GM12864 (cell line): ENCODE data around the gene CDH8.

Experiments used
- DNase-seq: peaks from one replicate; pipeline ENCODE4 v3.0.0-alpha.2; 2011; ENCODE audit warnings: low read depth
- H3K4me3 ChIP-seq: 2 replicates; pipeline ENCODE4 v1.5.1; 2011; ENCODE audit warnings: mild to moderate bottlenecking, low read depth, low read length, control low read depth
- TF ChIP-seq, protein P1 (sequence below): IDR thresholded peaks from 2 replicates; pipeline ENCODE4 v1.5.1; 2011; ENCODE audit warnings: low read depth, mild to moderate bottlenecking, moderate library complexity, low read length, control low read depth, inconsistent platforms; ENCODE audit errors: missing control alignments

CDH8 gene

DNA sequence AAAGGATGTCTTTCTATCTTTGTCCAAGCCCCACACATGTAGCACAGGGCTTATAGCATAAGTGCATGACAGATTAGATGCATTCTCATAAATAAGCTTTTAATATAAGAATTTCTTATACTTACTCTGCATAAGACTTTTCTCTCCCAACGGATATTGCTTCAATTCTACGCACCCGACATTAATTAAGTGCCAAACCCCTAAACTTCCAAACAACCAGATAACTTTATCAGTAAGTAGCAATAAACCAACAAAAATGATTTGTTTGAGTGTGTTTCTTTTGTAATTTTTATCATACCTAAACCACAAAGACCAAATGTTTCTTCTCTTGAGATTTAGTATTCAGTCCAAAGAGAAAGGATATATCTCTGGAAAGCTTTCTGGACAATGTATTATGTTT lies 391.5 kb downstream of the CDH8 start:
- no peak overlapping the region for H3K4me3 ChIP-seq
- TF ChIP-seq, protein P1, sequence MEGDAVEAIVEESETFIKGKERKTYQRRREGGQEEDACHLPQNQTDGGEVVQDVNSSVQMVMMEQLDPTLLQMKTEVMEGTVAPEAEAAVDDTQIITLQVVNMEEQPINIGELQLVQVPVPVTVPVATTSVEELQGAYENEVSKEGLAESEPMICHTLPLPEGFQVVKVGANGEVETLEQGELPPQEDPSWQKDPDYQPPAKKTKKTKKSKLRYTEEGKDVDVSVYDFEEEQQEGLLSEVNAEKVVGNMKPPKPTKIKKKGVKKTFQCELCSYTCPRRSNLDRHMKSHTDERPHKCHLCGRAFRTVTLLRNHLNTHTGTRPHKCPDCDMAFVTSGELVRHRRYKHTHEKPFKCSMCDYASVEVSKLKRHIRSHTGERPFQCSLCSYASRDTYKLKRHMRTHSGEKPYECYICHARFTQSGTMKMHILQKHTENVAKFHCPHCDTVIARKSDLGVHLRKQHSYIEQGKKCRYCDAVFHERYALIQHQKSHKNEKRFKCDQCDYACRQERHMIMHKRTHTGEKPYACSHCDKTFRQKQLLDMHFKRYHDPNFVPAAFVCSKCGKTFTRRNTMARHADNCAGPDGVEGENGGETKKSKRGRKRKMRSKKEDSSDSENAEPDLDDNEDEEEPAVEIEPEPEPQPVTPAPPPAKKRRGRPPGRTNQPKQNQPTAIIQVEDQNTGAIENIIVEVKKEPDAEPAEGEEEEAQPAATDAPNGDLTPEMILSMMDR = no peak
- DNase-seq = no peak

DNA sequence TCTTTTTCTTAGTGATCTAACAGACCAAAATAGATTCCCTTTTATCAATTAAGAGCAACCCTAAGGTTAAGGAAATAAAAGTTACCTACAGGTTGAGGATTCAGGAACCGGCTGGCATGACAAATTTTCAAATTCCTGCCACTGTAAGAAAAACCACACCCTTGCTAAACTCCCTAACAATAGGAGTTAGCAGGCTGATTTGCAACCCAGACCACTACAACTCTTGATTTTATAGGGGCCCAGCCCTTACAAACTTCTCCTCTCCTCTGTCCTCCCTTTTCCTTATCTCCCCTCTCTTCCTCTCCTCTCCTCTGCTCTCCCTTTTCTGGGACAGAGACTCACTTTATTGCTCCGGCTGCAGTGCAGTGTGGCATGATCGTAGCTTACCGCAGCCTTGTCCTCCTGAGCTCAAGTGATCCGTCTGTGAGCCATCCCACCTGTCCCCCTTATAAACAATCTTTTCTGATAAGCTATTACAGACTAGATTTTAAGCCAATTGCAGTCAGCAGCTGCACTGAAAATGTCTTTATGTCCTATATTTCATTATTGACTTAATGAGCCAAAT lies 418.9 kb downstream of the CDH8 start:
- no peak overlapping the region for H3K4me3 ChIP-seq
- no peak for DNase-seq
- TF ChIP-seq, protein P1 = no peak

DNA sequence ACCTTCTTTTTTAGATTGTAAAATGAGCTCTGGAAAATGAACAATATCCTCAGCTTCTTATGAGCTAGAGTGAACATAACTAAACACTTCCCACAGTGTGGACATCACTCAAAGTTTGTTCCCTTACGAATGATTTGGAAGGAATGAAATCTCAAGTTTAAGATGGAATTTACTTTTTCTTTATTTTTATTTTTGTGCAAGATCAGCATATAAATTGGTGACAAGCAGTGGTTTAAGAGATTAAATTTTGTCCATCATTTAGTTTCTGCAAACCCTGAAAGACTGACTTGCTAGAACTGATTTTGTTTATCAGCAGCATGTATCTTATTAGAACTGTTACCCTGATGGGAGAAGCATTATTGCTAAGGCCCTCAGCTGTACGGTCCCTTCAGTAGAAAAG lies 420.1 kb downstream of the CDH8 start:
- TF ChIP-seq, protein P1 = no peak
- no peak for DNase-seq

DNA sequence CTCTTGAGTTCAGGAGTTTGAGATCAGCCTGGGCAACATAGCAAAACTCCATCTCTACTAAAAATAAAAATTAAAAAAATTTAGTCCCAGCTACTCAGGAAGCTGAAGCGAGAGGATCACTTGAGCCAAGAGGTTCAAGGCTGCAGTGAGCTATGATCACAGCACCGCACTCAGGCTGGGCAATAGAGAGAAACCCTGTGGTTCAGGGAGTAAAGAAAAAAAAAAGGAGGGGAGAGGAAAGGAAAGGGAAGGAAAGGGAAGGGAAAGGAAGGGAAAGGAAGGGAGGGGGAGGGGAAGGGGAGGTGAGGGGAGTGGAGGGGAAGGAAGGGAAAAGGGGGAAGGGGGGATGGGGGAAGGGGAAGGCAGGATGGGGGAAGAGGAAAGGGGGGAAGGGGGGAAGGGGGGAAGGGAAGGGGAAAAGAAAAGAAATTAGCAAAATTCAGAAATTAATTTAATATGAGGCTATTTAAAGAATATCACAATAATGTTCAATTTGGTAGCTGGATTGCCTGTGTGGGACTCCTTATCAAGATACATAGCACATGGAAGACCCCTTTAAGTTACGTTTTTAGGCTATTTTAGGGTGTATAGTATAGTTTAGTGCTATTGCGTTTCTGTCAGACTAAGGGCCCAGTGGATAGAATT lies 424.3 kb downstream of the CDH8 start:
- H3K4me3 ChIP-seq = no peak overlapping the region
- TF ChIP-seq, protein P1 = no peak
- DNase-seq = no peak

More for the DNA sequence above, 420.1 kb downstream of the CDH8 start:
- H3K4me3 ChIP-seq = no peak overlapping the region

DNA sequence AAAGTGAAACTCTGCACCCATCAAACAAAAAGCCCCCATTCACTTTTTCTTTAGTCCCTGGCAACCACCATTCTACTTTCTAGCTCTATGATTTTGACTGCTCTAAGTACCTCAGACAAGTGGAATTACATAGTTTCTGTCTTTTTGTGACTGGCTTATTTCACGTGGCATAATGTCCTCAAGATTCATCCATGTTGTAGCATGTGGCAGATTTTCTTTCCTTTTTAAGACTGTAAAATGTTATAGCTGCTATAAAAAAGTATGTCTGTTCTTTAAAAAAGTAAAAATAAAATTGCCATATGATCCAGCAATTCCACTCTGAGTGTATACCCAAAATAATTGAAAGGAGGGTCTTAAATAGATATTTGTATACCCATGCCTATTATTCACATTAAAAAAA lies 429.7 kb downstream of the CDH8 start:
- H3K4me3 ChIP-seq = no peak overlapping the region
- TF ChIP-seq, protein P1 = no peak
- DNase-seq = no peak
